GM21515 (cell line): ENCODE measurements around the gene PEX19.

Source experiments
- ATAC-seq: cut with Tn5 transposase; IDR thresholded peaks from one replicate; pipeline ENCODE4 v1.9.1; 2021; ENCODE audit not compliant: unreplicated experiment

Gene PEX19

DNA sequence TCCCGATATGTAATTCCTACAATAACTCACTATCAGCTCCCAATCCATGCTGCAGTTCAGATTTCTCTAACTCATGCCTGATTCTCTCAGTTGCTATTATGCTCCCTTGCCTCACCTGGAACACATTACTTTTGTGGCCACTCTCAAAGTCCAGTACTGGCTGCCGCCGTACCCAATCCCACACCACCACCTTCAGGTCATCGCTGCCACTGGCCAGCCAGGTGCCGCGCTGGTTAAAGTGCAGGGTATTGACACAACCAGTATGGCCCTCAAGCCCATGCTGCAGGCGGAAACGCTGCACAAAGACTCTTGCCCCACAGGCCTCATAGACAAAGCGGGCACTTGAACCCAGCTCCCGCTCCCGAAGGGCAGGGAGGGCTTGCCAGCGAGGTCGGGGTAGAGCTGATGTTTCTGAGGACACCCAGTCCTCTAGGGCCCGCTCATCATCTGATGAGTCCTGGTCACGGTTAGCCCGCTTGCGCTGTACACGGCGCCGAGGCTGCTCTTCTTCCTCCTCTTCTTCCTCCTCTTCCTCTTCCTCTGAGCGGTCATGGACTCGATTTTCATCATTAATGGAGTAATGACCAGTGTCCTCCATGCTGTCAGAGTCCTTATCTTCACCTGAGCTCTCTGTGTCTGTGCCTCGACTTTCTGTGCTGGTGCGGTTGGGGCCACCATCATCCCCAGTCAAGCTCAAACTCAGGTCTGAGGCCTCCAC is 45.2 kb downstream of the PEX19 start:
- no peak for ATAC-seq

- ATAC-seq: no peak
Measured at GRCh38 chr1:160238408-160238807, 46.5 kb downstream of the PEX19 start.

DNA sequence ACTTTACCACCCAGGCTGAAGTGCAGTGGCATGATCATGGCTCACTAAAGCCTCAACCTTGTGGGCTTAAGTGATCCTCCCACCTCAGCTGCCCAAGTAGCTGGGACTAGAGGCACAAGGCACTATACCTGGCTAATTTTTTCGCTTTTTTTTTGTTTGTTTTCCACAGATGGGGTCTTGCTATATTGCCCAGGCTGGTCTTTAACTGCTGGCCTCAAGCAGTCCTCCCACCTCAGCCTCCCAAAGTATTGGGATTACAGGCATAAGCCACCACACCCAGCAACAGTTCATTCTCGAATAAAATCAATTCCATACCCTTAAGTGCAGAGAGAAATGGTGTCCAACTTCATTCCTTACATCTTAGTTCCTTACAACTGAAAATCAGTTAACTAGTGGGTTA is 47.4 kb downstream of the PEX19 start:
- no peak for ATAC-seq

- ATAC-seq: no peak
Measured at GRCh38 chr1:160236806-160237205, 48.1 kb downstream of the PEX19 start.

DNA sequence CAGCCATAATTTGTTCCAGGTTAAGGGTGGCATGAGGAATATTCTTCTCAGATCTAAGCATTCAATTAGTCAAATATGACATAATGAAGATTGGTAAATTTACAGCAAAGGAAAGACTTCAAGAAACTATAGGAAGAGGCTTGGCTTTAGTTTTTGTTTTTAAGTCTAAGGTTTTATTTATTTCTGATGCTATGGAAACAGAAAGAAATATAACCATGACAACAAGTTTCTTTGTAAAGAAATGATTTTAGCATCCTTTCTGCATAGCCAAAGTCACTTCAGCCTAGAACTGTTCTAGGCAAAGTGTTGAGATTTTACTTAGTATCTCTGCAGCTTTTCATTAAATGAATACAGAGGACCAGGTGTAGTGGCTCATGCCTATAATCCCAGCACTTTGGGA is 52.0 kb downstream of the PEX19 start:
- no peak for ATAC-seq

GRCh38 chr1:160228431-160228830 is 56.5 kb downstream of the PEX19 start:
- no peak for ATAC-seq

GRCh38 chr1:160227561-160227960 is 57.4 kb downstream of the PEX19 start:
- ATAC-seq: no peak

GRCh38 chr1:160227034-160227433 is 57.9 kb downstream of the PEX19 start:
- no peak for ATAC-seq
